ENCODE data around the gene CKAP2L.

GRCh38 chr2:112757265-112757664 is 7.1 kb downstream of the CKAP2L start:
- TF ChIP-seq, protein P1, sequence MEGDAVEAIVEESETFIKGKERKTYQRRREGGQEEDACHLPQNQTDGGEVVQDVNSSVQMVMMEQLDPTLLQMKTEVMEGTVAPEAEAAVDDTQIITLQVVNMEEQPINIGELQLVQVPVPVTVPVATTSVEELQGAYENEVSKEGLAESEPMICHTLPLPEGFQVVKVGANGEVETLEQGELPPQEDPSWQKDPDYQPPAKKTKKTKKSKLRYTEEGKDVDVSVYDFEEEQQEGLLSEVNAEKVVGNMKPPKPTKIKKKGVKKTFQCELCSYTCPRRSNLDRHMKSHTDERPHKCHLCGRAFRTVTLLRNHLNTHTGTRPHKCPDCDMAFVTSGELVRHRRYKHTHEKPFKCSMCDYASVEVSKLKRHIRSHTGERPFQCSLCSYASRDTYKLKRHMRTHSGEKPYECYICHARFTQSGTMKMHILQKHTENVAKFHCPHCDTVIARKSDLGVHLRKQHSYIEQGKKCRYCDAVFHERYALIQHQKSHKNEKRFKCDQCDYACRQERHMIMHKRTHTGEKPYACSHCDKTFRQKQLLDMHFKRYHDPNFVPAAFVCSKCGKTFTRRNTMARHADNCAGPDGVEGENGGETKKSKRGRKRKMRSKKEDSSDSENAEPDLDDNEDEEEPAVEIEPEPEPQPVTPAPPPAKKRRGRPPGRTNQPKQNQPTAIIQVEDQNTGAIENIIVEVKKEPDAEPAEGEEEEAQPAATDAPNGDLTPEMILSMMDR (IDR thresholded peaks at IDR 0.05; ENCODE audit: low read depth, low read length), result no peak
- no peak for TF ChIP-seq EZH2phosphoT487 (IDR thresholded peaks at IDR 0.05; ENCODE audit: low read depth)

Measured in OCI-LY3 (cell line).